ENCODE measurements around the gene DOCK4. TPM values are rescaled to one million over a fixed set of nuclear protein-coding genes. Genes with fewer than 3 reads are reported as not detected.

Gene DOCK4
- total RNA-seq, 3 donors from 2014 or later, result 31.7 to 43.3 (median 41.9) TPM

DNA sequence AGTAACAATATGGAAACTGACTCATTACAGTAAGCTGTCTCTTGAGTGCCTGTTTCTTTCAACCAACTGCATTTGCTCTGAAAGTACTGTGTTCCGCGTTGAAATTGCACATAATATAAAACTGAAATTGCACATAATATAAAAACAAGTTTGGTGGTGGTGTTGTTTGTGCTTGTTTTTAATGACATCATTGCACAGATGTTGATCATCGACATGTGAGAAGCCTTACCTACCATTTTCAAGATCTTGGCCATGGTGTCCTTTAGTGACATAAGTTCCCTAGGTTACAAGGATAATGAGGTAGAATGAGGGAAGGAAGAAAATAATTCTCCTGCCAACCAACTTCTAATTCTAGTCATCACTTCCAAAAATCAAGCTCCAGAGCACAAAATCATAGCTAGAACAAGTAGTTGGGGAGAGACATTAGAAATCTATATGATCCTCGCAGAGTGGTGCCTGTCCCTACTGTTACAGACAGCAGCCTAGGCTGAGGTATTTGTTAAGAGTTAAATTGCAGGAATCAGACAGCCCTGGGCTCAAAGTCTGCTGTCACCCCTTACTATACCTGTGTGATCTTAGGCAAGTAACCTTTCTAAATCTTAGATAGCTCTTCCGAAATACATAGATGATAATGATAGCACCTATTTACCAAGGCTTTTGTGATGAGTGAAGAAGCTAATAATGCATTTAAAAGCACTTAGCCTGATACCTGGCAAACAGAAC, 29.3 kb downstream of the DOCK4 start:
- intact Hi-C loops (cut with DNase I; ENCODE audit: low total_unique reads), result no loop called here
- Histone ChIP-seq H3K27ac (no peak overlapping the region), H3K27me3 (no peaks in the 10 kb centered on the region), H3K4me1 (no peaks in the 10 kb centered on the region), H3K9me3 (no peaks in the 10 kb centered on the region), H3K36me3 (no peaks in the 10 kb centered on the region), H3K4me3 (no peak overlapping the region)
- TF ChIP-seq POLR2A (IDR thresholded peaks at IDR 0.05) (no peak), POLR2AphosphoS5 (IDR thresholded peaks at IDR 0.05) (no peak)
- TF ChIP-seq, protein P1, sequence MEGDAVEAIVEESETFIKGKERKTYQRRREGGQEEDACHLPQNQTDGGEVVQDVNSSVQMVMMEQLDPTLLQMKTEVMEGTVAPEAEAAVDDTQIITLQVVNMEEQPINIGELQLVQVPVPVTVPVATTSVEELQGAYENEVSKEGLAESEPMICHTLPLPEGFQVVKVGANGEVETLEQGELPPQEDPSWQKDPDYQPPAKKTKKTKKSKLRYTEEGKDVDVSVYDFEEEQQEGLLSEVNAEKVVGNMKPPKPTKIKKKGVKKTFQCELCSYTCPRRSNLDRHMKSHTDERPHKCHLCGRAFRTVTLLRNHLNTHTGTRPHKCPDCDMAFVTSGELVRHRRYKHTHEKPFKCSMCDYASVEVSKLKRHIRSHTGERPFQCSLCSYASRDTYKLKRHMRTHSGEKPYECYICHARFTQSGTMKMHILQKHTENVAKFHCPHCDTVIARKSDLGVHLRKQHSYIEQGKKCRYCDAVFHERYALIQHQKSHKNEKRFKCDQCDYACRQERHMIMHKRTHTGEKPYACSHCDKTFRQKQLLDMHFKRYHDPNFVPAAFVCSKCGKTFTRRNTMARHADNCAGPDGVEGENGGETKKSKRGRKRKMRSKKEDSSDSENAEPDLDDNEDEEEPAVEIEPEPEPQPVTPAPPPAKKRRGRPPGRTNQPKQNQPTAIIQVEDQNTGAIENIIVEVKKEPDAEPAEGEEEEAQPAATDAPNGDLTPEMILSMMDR (IDR thresholded peaks at IDR 0.05), result no peak
- DNase-seq (ENCODE audit: low spot score in 2 of 2), result no peak

- DNase-seq (ENCODE audit: low spot score in 2 of 2), result no peak
- Histone ChIP-seq H3K9me3 (no peaks in the 10 kb centered on the region), H3K4me3 (no peak overlapping the region), H3K4me1 (no peaks in the 10 kb centered on the region), H3K27ac (no peak overlapping the region), H3K36me3 (no peaks in the 10 kb centered on the region), H3K27me3 (no peaks in the 10 kb centered on the region)
- TF ChIP-seq POLR2AphosphoS5 (IDR thresholded peaks at IDR 0.05) (no peak), POLR2A (IDR thresholded peaks at IDR 0.05) (no peak)
- TF ChIP-seq, protein P1 (IDR thresholded peaks at IDR 0.05), result no peak
- intact Hi-C loops (cut with DNase I; ENCODE audit: low total_unique reads), result no loop called here
These were observed 30.0 kb downstream of the DOCK4 start for GRCh38 chr7:112176241-112176640.

- Histone ChIP-seq H3K9me3 (no peaks in the 10 kb centered on the region), H3K27me3 (no peaks in the 10 kb centered on the region), H3K4me1 (no peaks in the 10 kb centered on the region), H3K27ac (no peak overlapping the region), H3K4me3 (no peak overlapping the region), H3K36me3 (no peaks in the 10 kb centered on the region)
- TF ChIP-seq, protein P1 (IDR thresholded peaks at IDR 0.05), result no peak
- TF ChIP-seq POLR2AphosphoS5 (IDR thresholded peaks at IDR 0.05) (no peak), POLR2A (IDR thresholded peaks at IDR 0.05) (no peak)
- DNase-seq (ENCODE audit: low spot score in 2 of 2), result no peak
- intact Hi-C loops (cut with DNase I; ENCODE audit: low total_unique reads), result no loop called here
These were observed 32.0 kb downstream of the DOCK4 start for GRCh38 chr7:112174192-112174591.

DNA sequence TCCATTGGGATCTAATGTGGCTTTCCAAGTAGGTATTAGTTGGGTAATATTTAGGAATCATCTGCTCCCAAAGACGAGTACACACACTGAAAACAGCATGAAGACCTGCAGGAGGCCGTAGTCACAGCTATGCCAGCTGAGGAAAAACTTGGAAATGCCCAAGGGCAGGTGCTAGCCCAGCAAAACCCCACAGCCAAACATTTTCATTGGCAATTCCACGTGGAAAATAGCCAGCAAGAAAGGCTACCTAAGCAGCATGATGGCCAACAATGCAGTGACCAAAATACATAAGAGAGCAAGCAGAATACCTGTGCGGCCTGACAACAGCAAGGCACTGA, 32.7 kb downstream of the DOCK4 start:
- Histone ChIP-seq H3K27me3 (no peaks in the 10 kb centered on the region), H3K36me3 (no peaks in the 10 kb centered on the region), H3K27ac (peak overlapping the region in 1 of 2 donors; percentile 71), H3K9me3 (no peaks in the 10 kb centered on the region), H3K4me1 (no peaks in the 10 kb centered on the region), H3K4me3 (no peak overlapping the region)
- intact Hi-C loops (cut with DNase I; ENCODE audit: low total_unique reads), result no loop called here
- TF ChIP-seq POLR2A (IDR thresholded peaks at IDR 0.05), result no peak
- TF ChIP-seq, protein P1 (IDR thresholded peaks at IDR 0.05), result no peak
- no peak for TF ChIP-seq POLR2AphosphoS5 (IDR thresholded peaks at IDR 0.05)
- DNase-seq (ENCODE audit: low spot score in 2 of 2), result no peak

- Histone ChIP-seq H3K36me3 (no peaks in the 10 kb centered on the region), H3K27me3 (no peaks in the 10 kb centered on the region), H3K4me3 (no peak overlapping the region), H3K4me1 (no peaks in the 10 kb centered on the region), H3K9me3 (no peaks in the 10 kb centered on the region), H3K27ac (peak overlapping the region in 1 of 2 donors; percentile 71)
- no peak for TF ChIP-seq POLR2AphosphoS5 (IDR thresholded peaks at IDR 0.05)
- TF ChIP-seq, protein P1 (IDR thresholded peaks at IDR 0.05), result no peak
- TF ChIP-seq POLR2A (IDR thresholded peaks at IDR 0.05), result no peak
- DNase-seq (ENCODE audit: low spot score in 2 of 2), result no peak
- intact Hi-C loops (cut with DNase I; ENCODE audit: low total_unique reads), result no loop called here
These were observed 33.2 kb downstream of the DOCK4 start for GRCh38 chr7:112172870-112173567.
